Esophagus squamous epithelium (tissue), 5 donors: ENCODE measurements around the gene TSPAN4. TPM values are rescaled to one million over a fixed set of nuclear protein-coding genes. Genes with fewer than 3 reads are reported as not detected.

Source experiments
- DNase-seq: peaks from one replicate; lab custom pipeline; 2025; lab: John Stamatoyannopoulos, UW
- H3K27ac ChIP-seq, 4 donors: fragments of 200-600 bp; sonication (generic); one replicate each; pipeline ENCODE4 v1.5.1; 2016 to 2019; ENCODE audit warnings: mild to moderate bottlenecking in 1 of 4
- H3K27me3 ChIP-seq, 4 donors: fragments of 200-600 bp; sonication (generic); 1 replicate in 3 of 4; 2 replicates in 1 of 4; pipeline versions ENCODE4 v1.5.1 to v1.6.0; 2017 to 2021; ENCODE audit warnings: antibody characterized with exemption in 1 of 4
- H3K36me3 ChIP-seq, 3 donors: fragments of 200-600 bp; sonication (generic); one replicate each; pipeline ENCODE4 v1.5.1; 2016 to 2019
- H3K4me1 ChIP-seq, 3 donors: fragments of 200-600 bp; sonication (generic); one replicate each; pipeline ENCODE4 v1.5.1; 2017 to 2019
- H3K4me3 ChIP-seq, 4 donors: fragments of 200-600 bp; sonication (generic); 1 replicate in 3 of 4; 2 replicates in 1 of 4; pipeline ENCODE4 v1.5.1; 2016 to 2019; ENCODE audit warnings: mild to moderate bottlenecking in 2 of 4, moderate library complexity in 1 of 4
- H3K9me3 ChIP-seq, 3 donors: fragments of 200-600 bp; sonication (generic); one replicate each; pipeline ENCODE4 v1.5.1; 2016 to 2019
- POLR2A ChIP-seq, 4 donors: fragments of 450-650 bp; IDR thresholded peaks; one replicate each; pipeline ENCODE4 v1.6.1; 2017; ENCODE audit warnings: antibody characterized with exemption in 4 of 4, mild to moderate bottlenecking in 4 of 4, moderate library complexity in 3 of 4
- WGBS, 2 donors: methylation state at CpG; one replicate each; pipeline ENCODE4 v1.1.5; 2018; 5-methylcytosine and 5-hydroxymethylcytosine counted together
- intact Hi-C: fragments of 100-400 bp; cut with DNase I; formaldehyde crosslinking; loops from one replicate; pipeline ENCODE4 v1.15.0; 2022
- total RNA-seq, 4 donors: library from RNA; depleted of rRNA; stranded (reverse); fragments of >200 nt; gene quantifications; one replicate each; pipeline ENCODE4 v1.1.0, GENCODE V29; 2016
- TF ChIP-seq, protein P1 (sequence below), 6 experiments: fragments of 450-650 bp in 4 of 6; fragments of 200-600 bp in 2 of 6; sonication (generic) in 2 of 6; IDR thresholded peaks; one replicate each; pipeline ENCODE4 v1.5.1; 2016 to 2019; ENCODE audit warnings: antibody characterized with exemption in 6 of 6, mild to moderate bottlenecking in 4 of 6, moderate library complexity in 4 of 6
- donor health status: DM: yes; HTN: yes; CAD: no.

TSPAN4 gene
- total RNA-seq, 4 donors from 2014 or later, result 6.8 to 59.7 (median 19.0) TPM

GRCh38 chr11:794766-795633 lies 47.7 kb upstream of the TSPAN4 start:
- TF ChIP-seq, protein P1, sequence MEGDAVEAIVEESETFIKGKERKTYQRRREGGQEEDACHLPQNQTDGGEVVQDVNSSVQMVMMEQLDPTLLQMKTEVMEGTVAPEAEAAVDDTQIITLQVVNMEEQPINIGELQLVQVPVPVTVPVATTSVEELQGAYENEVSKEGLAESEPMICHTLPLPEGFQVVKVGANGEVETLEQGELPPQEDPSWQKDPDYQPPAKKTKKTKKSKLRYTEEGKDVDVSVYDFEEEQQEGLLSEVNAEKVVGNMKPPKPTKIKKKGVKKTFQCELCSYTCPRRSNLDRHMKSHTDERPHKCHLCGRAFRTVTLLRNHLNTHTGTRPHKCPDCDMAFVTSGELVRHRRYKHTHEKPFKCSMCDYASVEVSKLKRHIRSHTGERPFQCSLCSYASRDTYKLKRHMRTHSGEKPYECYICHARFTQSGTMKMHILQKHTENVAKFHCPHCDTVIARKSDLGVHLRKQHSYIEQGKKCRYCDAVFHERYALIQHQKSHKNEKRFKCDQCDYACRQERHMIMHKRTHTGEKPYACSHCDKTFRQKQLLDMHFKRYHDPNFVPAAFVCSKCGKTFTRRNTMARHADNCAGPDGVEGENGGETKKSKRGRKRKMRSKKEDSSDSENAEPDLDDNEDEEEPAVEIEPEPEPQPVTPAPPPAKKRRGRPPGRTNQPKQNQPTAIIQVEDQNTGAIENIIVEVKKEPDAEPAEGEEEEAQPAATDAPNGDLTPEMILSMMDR (IDR thresholded peaks at IDR 0.05), result no peak
- no peak for TF ChIP-seq POLR2A (IDR thresholded peaks at IDR 0.05)
- WGBS, 2 donors, result 47 to 56% methylated on average over 13 to 16 of the region's 38 CpGs
- Histone ChIP-seq H3K27me3 (peaks cover 0 to 5% (median 0%) of the 10 kb centered on the region in 4 donors), H3K9me3 (no peaks in the 10 kb centered on the region), H3K36me3 (peaks cover 4 to 43% (median 4%) of the 10 kb centered on the region in 3 donors), H3K4me1 (peaks cover 29 to 50% (median 39%) of the 10 kb centered on the region in 3 donors), H3K27ac (peak overlapping the region; percentile 81 to 94 (median 90)), H3K4me3 (peak overlapping the region; percentile 65 to 87 (median 82))
- DNase-seq, result no peak
- intact Hi-C loops, result no loop called here

- Histone ChIP-seq H3K4me1 (peaks cover 29 to 46% (median 39%) of the 10 kb centered on the region in 3 donors), H3K9me3 (no peaks in the 10 kb centered on the region), H3K4me3 (peak overlapping the region; percentile 65 to 87 (median 82)), H3K36me3 (peaks cover 4 to 52% (median 11%) of the 10 kb centered on the region in 3 donors), H3K27me3 (peaks cover 0 to 3% (median 0%) of the 10 kb centered on the region in 4 donors), H3K27ac (peak overlapping the region; percentile 81 to 94 (median 90))
- intact Hi-C loops, result no loop called here
- TF ChIP-seq, protein P1 (IDR thresholded peaks at IDR 0.05), result no peak
- TF ChIP-seq POLR2A (IDR thresholded peaks at IDR 0.05), result peak in 1 of 4 donors; percentile 29
- DNase-seq, result peak; percentile 55
- 0 to 20% methylated on average over 4 to 10 of the region's 26 CpGs for WGBS, 2 donors
These were observed 46.8 kb upstream of the TSPAN4 start for GRCh38 chr11:795634-796564.

DNA sequence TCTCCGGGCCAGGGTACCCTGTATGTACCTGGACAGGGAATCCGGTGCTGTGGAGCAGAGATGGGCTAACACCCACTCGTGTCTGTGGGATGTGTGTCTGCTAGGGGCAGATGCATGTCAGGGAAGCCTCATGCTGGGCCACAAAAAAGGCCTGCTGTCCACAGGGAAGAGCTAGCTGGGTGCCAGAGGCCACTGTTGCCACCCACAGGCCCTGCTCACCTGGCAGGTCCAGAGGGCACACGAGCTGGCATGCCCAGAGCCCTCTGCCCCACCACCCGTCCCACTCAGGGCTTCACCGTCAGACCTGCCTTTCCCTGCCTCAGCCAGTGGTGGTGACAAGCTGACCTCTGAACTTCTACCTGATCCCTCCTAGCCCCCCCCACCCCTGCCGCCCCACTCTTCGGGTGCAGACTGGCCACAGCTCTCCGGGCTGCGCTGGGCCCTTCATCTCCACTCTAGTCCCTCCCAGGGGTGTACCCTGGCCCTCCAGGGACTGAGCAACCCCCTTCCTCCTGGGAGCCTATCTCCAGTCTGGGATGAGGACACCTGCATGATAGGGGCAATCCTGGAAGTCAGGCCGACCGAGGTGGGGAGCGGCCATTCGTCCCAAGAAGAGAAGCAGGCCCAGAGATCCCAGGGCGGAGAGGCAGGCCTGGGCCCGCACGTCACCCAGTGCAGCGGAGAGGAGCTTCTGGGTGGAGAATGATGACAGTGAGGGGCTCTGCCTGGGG lies 45.9 kb upstream of the TSPAN4 start:
- Histone ChIP-seq H3K4me1 (peaks cover 29 to 46% (median 39%) of the 10 kb centered on the region in 3 donors), H3K9me3 (no peaks in the 10 kb centered on the region), H3K36me3 (peaks cover 4 to 55% (median 8%) of the 10 kb centered on the region in 3 donors), H3K27ac (peak overlapping the region; percentile 81 to 94 (median 90)), H3K27me3 (peaks cover 0 to 1% (median 0%) of the 10 kb centered on the region in 4 donors), H3K4me3 (peak overlapping the region; percentile 65 to 87 (median 82))
- TF ChIP-seq POLR2A (IDR thresholded peaks at IDR 0.05), result no peak
- TF ChIP-seq, protein P1 (IDR thresholded peaks at IDR 0.05), result no peak
- WGBS, 2 donors, result 60% methylated on average over 2 of the region's 18 CpGs; no CpG with 5 or more reads in 1 of the 2 donors
- intact Hi-C loops, result no loop called here
- no peak for DNase-seq

GRCh38 chr11:797296-798092 lies 45.2 kb upstream of the TSPAN4 start:
- H3K9me3 ChIP-seq, result no peaks in the 10 kb centered on the region
- H3K4me3 ChIP-seq, result peak overlapping the region; percentile 65 to 87 (median 82)
- H3K27ac ChIP-seq, result peak overlapping the region; percentile 81 to 94 (median 90)
- TF ChIP-seq POLR2A (IDR thresholded peaks at IDR 0.05), result no peak
- TF ChIP-seq, protein P1 (IDR thresholded peaks at IDR 0.05), result no peak
- intact Hi-C loops, result no loop called here
- 2% methylated on average over 13 of the region's 57 CpGs; no CpG with 5 or more reads in 1 of the 2 donors for WGBS, 2 donors
- H3K36me3 ChIP-seq, result peaks cover 4 to 55% (median 8%) of the 10 kb centered on the region in 3 donors
- peaks cover 29 to 47% (median 39%) of the 10 kb centered on the region in 3 donors for H3K4me1 ChIP-seq
- H3K27me3 ChIP-seq, result no peaks in the 10 kb centered on the region
- no peak for DNase-seq
